Mucosa of gallbladder (tissue), 1 donor: ENCODE measurements around the gene PGBD2. TPM values are rescaled to one million over a fixed set of nuclear protein-coding genes. Genes with fewer than 3 reads are reported as not detected.
"Not testable (repeated sequence)": the region's sequence is repeated elsewhere in the genome, so short reads cannot be mapped to it uniquely, and the experiment has no call there.

Experiments
- DNase-seq: peaks from one replicate; pipeline ENCODE4 v3.0.0-alpha.2; 2020; ENCODE audit warnings: low spot score
- total RNA-seq: library from RNA; stranded (reverse); gene quantifications from one replicate; pipeline ENCODE4 v1.2.1, GENCODE V29; 2021
- donor health status: DM: no; HTN: no; CAD: no.

The PGBD2 gene
- total RNA-seq, 1 donor from 2014 or later: 16.9 TPM

GRCh38 chr1:248926401-248927182, 20.6 kb downstream of the PGBD2 start:
- DNase-seq: no peak

- DNase-seq: not testable (repeated sequence)
Observed at GRCh38 chr1:248927283-248927682, 21.2 kb downstream of the PGBD2 start.

- DNase-seq: not testable (repeated sequence)
Observed at GRCh38 chr1:248928122-248928521, 22.1 kb downstream of the PGBD2 start.

GRCh38 chr1:248930037-248930436, 24.0 kb downstream of the PGBD2 start:
- DNase-seq: not testable (repeated sequence)

- DNase-seq: not testable (repeated sequence)
Observed at GRCh38 chr1:248938173-248938809, 32.3 kb downstream of the PGBD2 start.

GRCh38 chr1:248944134-248944999, 38.3 kb downstream of the PGBD2 start:
- DNase-seq: not testable (repeated sequence)

GRCh38 chr1:248945000-248945423, 39.0 kb downstream of the PGBD2 start:
- DNase-seq: not testable (repeated sequence)

GRCh38 chr1:248945453-248945852, 39.4 kb downstream of the PGBD2 start:
- DNase-seq: not testable (repeated sequence)

- not testable (repeated sequence) for DNase-seq
Observed at GRCh38 chr1:248945856-248946416, 39.9 kb downstream of the PGBD2 start.

Other genes with a start within 250 kb of the PGBD2 start
- not detected for gene OR14I1, start 203.5 kb upstream of the PGBD2 start, total RNA-seq
- gene LYPD8, start 150.5 kb upstream of the PGBD2 start, total RNA-seq: not detected
- gene SH3BP5L, start 80.3 kb upstream of the PGBD2 start, total RNA-seq: 40.0 TPM
- gene ZNF672, start 68.0 kb upstream of the PGBD2 start, total RNA-seq: 41.6 TPM
- 62.7 TPM for gene ZNF692, start 47.1 kb upstream of the PGBD2 start, total RNA-seq